Activated CD8-positive, alpha-beta T cell treated with anti-CD3 and anti-CD28 coated beads for 36 hours (primary cell): ENCODE data around the gene RAPGEF2. TPM values are rescaled to one million over a fixed set of nuclear protein-coding genes. Genes with fewer than 3 reads are reported as not detected.

Source experiments
- ATAC-seq: fragments of 200-7000 bp; cut with Tn5 transposase; one replicate; pipeline ENCODE4 v1.10.0; 2021; ENCODE audit warnings: mild to moderate bottlenecking, moderate library complexity
- CTCF ChIA-PET: fragments of 350-600 bp; sonication (Branson Sonifier 250); formaldehyde crosslinking; loops from one replicate; lab custom pipeline; 2021; ENCODE audit warnings: antibody characterized with exemption; lab: Charles Lee
- POLR2A ChIA-PET: fragments of 350-600 bp; sonication (Branson Sonifier 250); formaldehyde crosslinking; loops from one replicate; lab custom pipeline; 2021; ENCODE audit warnings: antibody characterized with exemption; lab: Charles Lee
- DNase-seq: peaks from one replicate; pipeline ENCODE4 v3.0.0-alpha.2; 2020
- H3K27ac Mint-ChIP-seq: one replicate; pipeline ENCODE4 v1.8.0; 2021; ENCODE audit warnings: mild to moderate bottlenecking, mixed read lengths
- H3K27me3 Mint-ChIP-seq: one replicate; pipeline ENCODE4 v1.8.0; 2021; ENCODE audit warnings: mixed read lengths
- H3K36me3 Mint-ChIP-seq: one replicate; pipeline ENCODE4 v1.8.0; 2021; ENCODE audit warnings: low read depth, mixed read lengths
- H3K4me1 Mint-ChIP-seq: one replicate; pipeline ENCODE4 v1.8.0; 2021; ENCODE audit warnings: low read depth, mixed read lengths
- H3K4me3 Mint-ChIP-seq: one replicate; pipeline ENCODE4 v1.8.0; 2021; ENCODE audit warnings: mild to moderate bottlenecking, moderate library complexity, mixed read lengths
- H3K9me3 Mint-ChIP-seq: one replicate; pipeline ENCODE4 v1.8.0; 2021; ENCODE audit warnings: mixed read lengths
- CTCF ChIP-seq: fragments of 200-600 bp; IDR thresholded peaks from one replicate; pipeline ENCODE4 v1.8.0; 2022; ENCODE audit warnings: antibody characterized with exemption, mild to moderate bottlenecking
- intact Hi-C: fragments of 100-400 bp; cut with micrococcal nuclease; formaldehyde crosslinking; loops from one replicate; pipeline ENCODE4 v1.10.0; 2022
- total RNA-seq, 2 experiments: library from RNA; stranded (reverse); gene quantifications; one replicate each; pipeline ENCODE4 v1.2.3, GENCODE V29; 2021

The RAPGEF2 gene
- total RNA-seq, 2 experiments from 2014 or later, result 13.7 to 14.8 TPM

- Mint-ChIP-seq H3K27me3 (no peaks in the 10 kb centered on the region), H3K27ac (no peak overlapping the region), H3K9me3 (no peaks in the 10 kb centered on the region), H3K4me3 (no peak overlapping the region), H3K4me1 (peaks cover 13% of the 10 kb centered on the region), H3K36me3 (no peaks in the 10 kb centered on the region)
- TF ChIP-seq CTCF, result no peak
- DNase-seq (no peak), ATAC-seq (no peak)
- intact Hi-C loops, result no loop called here
- POLR2A ChIA-PET, result no interaction called here
- CTCF ChIA-PET, result no interaction called here
Measured at GRCh38 chr4:159232465-159233106, 129.7 kb downstream of the RAPGEF2 start.

DNA sequence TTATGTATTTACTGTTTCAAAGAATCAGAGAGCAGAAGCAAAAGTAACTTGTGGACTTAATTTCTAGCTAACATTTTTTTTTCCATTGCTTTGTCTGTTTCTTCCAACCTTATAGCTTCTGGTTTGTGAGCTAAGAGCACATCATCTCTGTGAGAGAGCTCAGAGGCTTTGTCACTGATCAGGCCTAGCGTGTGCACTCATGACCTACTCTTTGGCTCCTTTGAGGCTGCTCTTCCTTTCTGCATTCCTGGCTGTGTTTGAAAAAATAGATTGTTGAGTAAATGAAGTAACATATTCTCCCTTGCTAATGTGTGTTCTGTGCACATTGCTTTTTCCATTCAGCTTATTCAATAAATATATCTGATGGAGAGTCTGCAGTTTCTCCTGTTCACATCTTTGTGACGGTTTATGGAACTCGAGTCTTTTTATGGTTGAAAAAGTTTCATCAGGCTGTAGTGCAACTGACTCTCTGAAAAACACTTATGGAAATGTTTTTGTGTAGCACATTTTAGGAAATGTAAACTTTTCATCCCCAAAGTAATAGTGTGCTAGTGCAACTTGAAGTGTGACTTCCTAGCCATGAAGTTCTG lies 133.0 kb downstream of the RAPGEF2 start:
- H3K4me3 Mint-ChIP-seq, result no peak overlapping the region
- H3K36me3 Mint-ChIP-seq, result peaks cover 2% of the 10 kb centered on the region
- H3K27ac Mint-ChIP-seq, result no peak overlapping the region
- peaks cover 15% of the 10 kb centered on the region for H3K4me1 Mint-ChIP-seq
- no peaks in the 10 kb centered on the region for H3K27me3 Mint-ChIP-seq
- POLR2A ChIA-PET, result interaction anchor here (0.6 kb wide), 1 partner anchor 17 kb away, joined by 3 read pairs; no protein-coding TSS in a partner anchor
- CTCF ChIA-PET, result interaction anchor here (1.0 kb wide), 1 partner anchor 33 kb away, joined by 4 read pairs; no protein-coding TSS in a partner anchor
- intact Hi-C loops, result no loop called here
- H3K9me3 Mint-ChIP-seq, result no peaks in the 10 kb centered on the region
- DNase-seq (no peak), ATAC-seq (no peak)
- TF ChIP-seq CTCF, result no peak

DNA sequence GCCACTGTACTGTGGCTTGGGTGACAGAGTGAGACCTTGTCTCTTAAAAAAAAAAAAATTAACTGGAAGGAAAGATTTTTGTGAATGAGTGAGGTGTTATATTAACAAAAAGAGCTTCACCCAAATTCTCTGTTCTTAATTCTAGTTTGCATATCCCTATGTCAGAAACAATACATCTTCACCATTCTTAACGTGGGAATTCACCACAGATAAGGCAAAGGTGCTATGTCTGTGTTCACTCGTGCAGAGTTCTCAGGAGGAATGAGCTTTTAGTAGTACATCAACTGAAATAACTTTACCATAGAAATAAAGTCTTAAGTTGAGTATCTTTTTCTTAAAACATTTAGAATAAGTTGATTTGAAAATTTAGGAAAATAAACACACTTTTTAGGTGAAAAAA lies 135.1 kb downstream of the RAPGEF2 start:
- ChIA-PET POLR2A (interaction anchor here (0.6 kb wide), 1 partner anchor 106 kb away, joined by 4 read pairs; no protein-coding TSS in a partner anchor), CTCF (interaction anchor here (0.7 kb wide), 1 partner anchor 9 kb away, joined by 4 read pairs; no protein-coding TSS in a partner anchor)
- H3K9me3 Mint-ChIP-seq, result no peaks in the 10 kb centered on the region
- peaks cover 6% of the 10 kb centered on the region for H3K36me3 Mint-ChIP-seq
- H3K4me3 Mint-ChIP-seq, result no peak overlapping the region
- ATAC-seq, result no peak
- peaks cover 8% of the 10 kb centered on the region for H3K4me1 Mint-ChIP-seq
- intact Hi-C loops, result no loop called here
- no peak overlapping the region for H3K27ac Mint-ChIP-seq
- no peak for DNase-seq
- H3K27me3 Mint-ChIP-seq, result no peaks in the 10 kb centered on the region
- TF ChIP-seq CTCF, result no peak

DNA sequence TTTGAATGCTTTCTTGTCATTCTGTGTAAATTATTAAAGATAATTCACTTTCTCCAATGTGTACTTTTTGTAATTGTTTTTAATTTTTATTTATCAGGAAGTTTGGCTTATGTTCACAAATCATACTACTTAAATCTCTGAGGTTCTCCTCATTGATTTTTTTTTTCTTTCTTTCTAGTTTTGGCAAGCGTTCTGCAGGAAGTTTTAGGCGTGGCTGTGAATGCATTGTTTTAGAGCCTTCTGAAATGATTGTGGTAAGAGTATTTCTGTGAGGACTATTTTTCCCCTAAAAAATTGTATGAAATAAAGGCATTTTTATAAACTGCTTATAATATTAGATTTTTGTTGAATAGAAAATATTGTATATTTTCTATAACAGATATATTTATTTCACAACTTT lies 135.8 kb downstream of the RAPGEF2 start:
- intact Hi-C loops, result no loop called here
- Mint-ChIP-seq H3K4me3 (no peak overlapping the region), H3K9me3 (no peaks in the 10 kb centered on the region), H3K36me3 (peaks cover 6% of the 10 kb centered on the region), H3K4me1 (peaks cover 2% of the 10 kb centered on the region), H3K27me3 (no peaks in the 10 kb centered on the region), H3K27ac (no peak overlapping the region)
- DNase-seq (no peak), ATAC-seq (no peak)
- ChIA-PET CTCF (no interaction called here), POLR2A (no interaction called here)
- TF ChIP-seq CTCF, result no peak

GRCh38 chr4:159239629-159240028 lies 136.8 kb downstream of the RAPGEF2 start:
- Mint-ChIP-seq H3K27ac (no peak overlapping the region), H3K27me3 (no peaks in the 10 kb centered on the region), H3K4me1 (peaks cover 2% of the 10 kb centered on the region), H3K36me3 (peaks cover 6% of the 10 kb centered on the region), H3K9me3 (no peaks in the 10 kb centered on the region), H3K4me3 (no peak overlapping the region)
- DNase-seq, result no peak
- CTCF ChIA-PET, result interaction anchor here (1.0 kb wide), 1 partner anchor 1072 kb away, joined by 4 read pairs; no protein-coding TSS in a partner anchor
- TF ChIP-seq CTCF, result no peak
- no peak for ATAC-seq
- intact Hi-C loops, result no loop called here
- POLR2A ChIA-PET, result no interaction called here
